Prostate gland (tissue), 2 donors: ENCODE measurements around the gene CLPSL1. TPM values are rescaled to one million over a fixed set of nuclear protein-coding genes. Genes with fewer than 3 reads are reported as not detected.

Experiments
- DNase-seq: peaks from one replicate; pipeline ENCODE4 v3.0.0-alpha.2; 2019; ENCODE audit warnings: low spot score
- H3K27ac ChIP-seq, 2 donors: fragments of 200-600 bp; sonication (generic); 2 replicates each; pipeline ENCODE4 v1.5.1; 2017 to 2019
- H3K27me3 ChIP-seq: fragments of 200-600 bp; sonication (generic); replicated peaks from 2 replicates; pipeline ENCODE4 v1.5.1; 2019; ENCODE audit not compliant: insufficient read depth
- H3K36me3 ChIP-seq, 2 donors: fragments of 200-600 bp; sonication (generic); 1 replicate in 1 of 2; 2 replicates in 1 of 2; pipeline versions ENCODE4 v1.5.1 to v1.8.1; 2017 to 2019
- H3K4me1 ChIP-seq: fragments of 200-600 bp; sonication (generic); replicated peaks from 2 replicates; pipeline ENCODE4 v1.5.1; 2019
- H3K4me3 ChIP-seq, 2 donors: fragments of 200-600 bp; sonication (generic); 2 replicates each; pipeline ENCODE4 v1.5.1; 2017 to 2019
- H3K9me3 ChIP-seq: fragments of 200-600 bp; sonication (generic); 2 replicates; pipeline ENCODE4 v1.5.1; 2017
- CTCF ChIP-seq, 4 experiments: fragments of 200-600 bp in 2 of 4; fragments of 450-650 bp in 2 of 4; sonication (generic) in 2 of 4; IDR thresholded peaks; 1 replicate in 3 of 4; 2 replicates in 1 of 4; pipeline ENCODE4 v1.5.1; 2016 to 2019; ENCODE audit warnings: antibody characterized with exemption in 4 of 4, mild to moderate bottlenecking in 2 of 4, moderate library complexity in 2 of 4
- POLR2A ChIP-seq: fragments of 450-650 bp; IDR thresholded peaks from one replicate; pipeline ENCODE4 v1.6.1; 2016; ENCODE audit warnings: antibody characterized with exemption, mild to moderate bottlenecking
- POLR2AphosphoS5 ChIP-seq: sonication (generic); formaldehyde crosslinking; IDR thresholded peaks from one replicate; pipeline ENCODE4 v1.6.1; 2017; ENCODE audit warnings: antibody characterized with exemption
- WGBS: methylation state at CpG from one replicate; pipeline ENCODE4 v1.1.5; 2018; 5-methylcytosine and 5-hydroxymethylcytosine counted together
- intact Hi-C: fragments of 100-400 bp; cut with DNase I; formaldehyde crosslinking; loops from one replicate; pipeline ENCODE4 v1.14.2; 2022
- total RNA-seq, 2 donors: library from RNA; depleted of rRNA; stranded (reverse); fragments of >200 nt; gene quantifications; one replicate each; pipeline ENCODE4 v1.1.0, GENCODE V29; 2016

The CLPSL1 gene
- total RNA-seq, 2 donors from 2014 or later, result not detected

DNA sequence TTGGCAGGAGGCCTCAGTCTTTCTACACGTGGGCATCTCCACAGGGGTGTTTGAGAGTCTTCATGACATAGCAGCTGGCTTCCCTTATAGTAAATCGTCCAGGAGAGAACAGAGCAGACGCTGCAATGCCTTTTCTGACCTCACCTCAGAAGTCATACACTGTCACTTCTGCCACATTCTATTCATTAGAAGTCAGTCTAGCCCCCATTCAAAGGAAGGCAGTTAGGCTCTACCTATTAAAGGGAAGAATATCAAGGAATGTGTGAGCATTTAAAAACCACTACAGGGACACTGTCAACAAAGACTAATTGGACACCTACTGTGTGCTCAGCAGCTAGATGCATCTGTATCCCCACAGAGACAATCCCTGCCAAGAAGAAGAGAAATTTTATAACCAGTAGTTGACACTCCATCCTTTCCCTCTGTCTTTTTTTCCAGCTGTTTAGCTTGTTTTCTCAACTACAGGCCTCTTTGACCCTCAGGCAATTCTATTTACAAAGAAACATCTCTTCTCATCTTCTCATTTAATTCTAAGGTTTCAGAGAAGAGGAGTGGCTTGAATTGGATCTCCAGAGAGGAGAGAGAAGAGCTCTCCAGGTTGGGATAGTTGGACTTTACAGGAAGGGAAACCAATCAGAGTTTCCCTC is 25.4 kb upstream of the CLPSL1 start:
- Histone ChIP-seq H3K4me1 (no peaks in the 10 kb centered on the region), H3K27me3 (no peaks in the 10 kb centered on the region), H3K9me3 (no peaks in the 10 kb centered on the region), H3K4me3 (no peak overlapping the region), H3K36me3 (no peaks in the 10 kb centered on the region), H3K27ac (no peak overlapping the region)
- intact Hi-C loops, result no loop called here
- TF ChIP-seq POLR2AphosphoS5 (no peak), POLR2A (no peak), CTCF (IDR thresholded peaks at IDR 0.05) (no peak)
- 29% methylated on average over 3 of the region's 3 CpGs for WGBS
- no peak for DNase-seq

- intact Hi-C loops, result no loop called here
- H3K4me3 ChIP-seq, result no peak overlapping the region
- no peak overlapping the region for H3K27ac ChIP-seq
- no peaks in the 10 kb centered on the region for H3K4me1 ChIP-seq
- 56% methylated on average over 10 of the region's 10 CpGs for WGBS
- TF ChIP-seq POLR2AphosphoS5 (no peak), CTCF (IDR thresholded peaks at IDR 0.05) (no peak), POLR2A (no peak)
- no peaks in the 10 kb centered on the region for H3K27me3 ChIP-seq
- no peaks in the 10 kb centered on the region for H3K36me3 ChIP-seq
- no peak for DNase-seq
- no peaks in the 10 kb centered on the region for H3K9me3 ChIP-seq
Measured at GRCh38 chr6:35757456-35758123, 23.2 kb upstream of the CLPSL1 start.

- H3K4me3 ChIP-seq, result no peak overlapping the region
- no peak for DNase-seq
- no peak for TF ChIP-seq POLR2AphosphoS5
- no peak for TF ChIP-seq CTCF (IDR thresholded peaks at IDR 0.05)
- no peak for TF ChIP-seq POLR2A
- no peaks in the 10 kb centered on the region for H3K4me1 ChIP-seq
- 81% methylated on average over 3 of the region's 3 CpGs for WGBS
- no peaks in the 10 kb centered on the region for H3K27me3 ChIP-seq
- no peaks in the 10 kb centered on the region for H3K36me3 ChIP-seq
- H3K27ac ChIP-seq, result no peak overlapping the region
- no peaks in the 10 kb centered on the region for H3K9me3 ChIP-seq
- intact Hi-C loops, result no loop called here
Measured at GRCh38 chr6:35759426-35759825, 21.4 kb upstream of the CLPSL1 start.

DNA sequence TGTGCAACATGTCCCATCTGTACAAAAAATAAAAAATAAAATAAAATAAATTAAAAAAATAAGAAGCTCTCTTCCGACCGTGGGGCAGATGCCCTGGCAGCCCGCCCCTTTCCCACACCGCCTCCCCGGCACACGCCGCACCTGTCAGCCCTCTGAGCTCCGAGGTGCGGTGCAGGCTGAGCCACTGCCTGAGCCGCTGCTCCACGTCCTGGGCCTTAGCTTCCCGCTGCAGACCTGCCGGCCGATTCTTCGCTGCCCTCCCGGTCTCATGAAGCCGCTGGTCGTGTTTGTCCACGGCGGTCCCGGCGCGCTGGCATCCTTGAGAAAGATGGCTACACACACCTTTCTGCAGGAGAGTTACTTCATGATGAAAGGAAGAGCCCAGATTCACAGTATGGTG is 15.1 kb upstream of the CLPSL1 start:
- H3K9me3 ChIP-seq, result no peaks in the 10 kb centered on the region
- intact Hi-C loops, result no loop called here
- H3K27ac ChIP-seq, result no peak overlapping the region
- H3K27me3 ChIP-seq, result no peaks in the 10 kb centered on the region
- TF ChIP-seq POLR2AphosphoS5 (no peak), POLR2A (no peak), CTCF (IDR thresholded peaks at IDR 0.05) (no peak)
- H3K4me3 ChIP-seq, result no peak overlapping the region
- no peaks in the 10 kb centered on the region for H3K4me1 ChIP-seq
- 85% methylated on average over 23 of the region's 23 CpGs for whole genome bisulfite sequencing
- no peak for DNase-seq
- no peaks in the 10 kb centered on the region for H3K36me3 ChIP-seq

DNA sequence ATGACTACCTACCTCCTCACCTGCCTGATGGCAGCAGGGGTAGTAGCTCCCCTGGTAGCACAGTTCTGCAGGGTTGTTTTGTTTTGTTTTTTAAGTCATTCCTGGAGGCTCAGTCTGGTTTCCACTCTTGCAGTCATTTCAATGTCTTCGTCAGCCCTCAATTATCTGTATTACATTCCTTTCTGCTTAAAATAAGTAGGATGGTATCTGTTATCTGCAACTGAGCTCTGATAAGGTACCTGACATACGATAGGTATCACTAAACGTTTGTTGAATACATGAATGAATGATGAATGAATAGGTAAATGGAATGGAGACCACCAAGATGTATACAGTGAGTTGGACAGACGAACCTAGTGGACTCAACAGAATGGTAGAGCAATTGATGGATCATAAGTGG is 11.6 kb upstream of the CLPSL1 start:
- no peaks in the 10 kb centered on the region for H3K36me3 ChIP-seq
- TF ChIP-seq POLR2A (no peak), CTCF (IDR thresholded peaks at IDR 0.05) (no peak), POLR2AphosphoS5 (no peak)
- intact Hi-C loops, result no loop called here
- no peaks in the 10 kb centered on the region for H3K9me3 ChIP-seq
- no peaks in the 10 kb centered on the region for H3K4me1 ChIP-seq
- no peaks in the 10 kb centered on the region for H3K27me3 ChIP-seq
- H3K27ac ChIP-seq, result no peak overlapping the region
- 84% methylated on average over 4 of the region's 4 CpGs for WGBS
- no peak overlapping the region for H3K4me3 ChIP-seq
- DNase-seq, result no peak
